WTC11 (cell line): Measurements from ENCODE around the gene STK10.

Experiments
- CREB1 ChIP-seq: sonication (generic); formaldehyde crosslinking; IDR thresholded peaks from 2 replicates; pipeline ENCODE4 v1.8.0; 2023; ENCODE audit warnings: mild to moderate bottlenecking, missing genetic modification reagents
- CTCF ChIP-seq: fragments of 200-600 bp; IDR thresholded peaks from 2 replicates; pipeline ENCODE4 v1.8.0; 2022; ENCODE audit warnings: antibody characterized with exemption
- RORB ChIP-seq: fragments of 250-450 bp; sonication (Bioruptor Pico); IDR thresholded peaks from 2 replicates; pipeline ENCODE4 v1.9.0; 2021; ENCODE audit warnings: mild to moderate bottlenecking
- ZNF121 ChIP-seq: sonication (generic); formaldehyde crosslinking; IDR thresholded peaks from 2 replicates; pipeline ENCODE4 v1.8.0; 2023; ENCODE audit warnings: missing genetic modification reagents

GRCh38 chr5:171997011-171997410 is 191.0 kb downstream of the STK10 start:
- TF ChIP-seq CTCF (no peak), ZNF121 (CRISPR knock-in tag) (no peak), RORB (CRISPR knock-in tag) (no peak), CREB1 (CRISPR knock-in tag) (no peak)
